GM18951 (cell line): ENCODE measurements around the gene TMEM170B.

Experiments
- POLR2A ChIP-seq: IDR thresholded peaks from 4 replicates; pipeline ENCODE4 v1.6.1; 2011; ENCODE audit warnings: mild to moderate bottlenecking; ENCODE audit not compliant: insufficient read length, insufficient read depth; ENCODE audit errors: extremely low read depth
- in situ Hi-C: fragments of 300-500 bp; cut with MboI; formaldehyde crosslinking; loops from one replicate; pipeline ENCODE4 v1.12.0; 2022; ENCODE audit warnings: low sequenced_read_pairs, mixed read lengths, inconsistent platforms; ENCODE audit not compliant: unreplicated experiment

Gene TMEM170B

GRCh38 chr6:11509471-11509870, 28.1 kb upstream of the TMEM170B start:
- TF ChIP-seq POLR2A: no peak
- in situ Hi-C loops: loop anchor here (10.0 kb wide), 1 partner anchor 65 kb away; no protein-coding TSS in a partner anchor

- TF ChIP-seq POLR2A: no peak
- in situ Hi-C loops: no loop called here
Measured at GRCh38 chr6:11514672-11515071, 22.9 kb upstream of the TMEM170B start.

GRCh38 chr6:11515763-11516162, 21.8 kb upstream of the TMEM170B start:
- TF ChIP-seq POLR2A: no peak
- in situ Hi-C loops: no loop called here

GRCh38 chr6:11522812-11523605, 14.5 kb upstream of the TMEM170B start:
- in situ Hi-C loops: no loop called here
- TF ChIP-seq POLR2A: no peak

- TF ChIP-seq POLR2A: no peak
- in situ Hi-C loops: no loop called here
Measured at GRCh38 chr6:11525468-11526155, 11.9 kb upstream of the TMEM170B start.

- in situ Hi-C loops: no loop called here
- TF ChIP-seq POLR2A: no peak
Measured at GRCh38 chr6:11526156-11526505, 11.4 kb upstream of the TMEM170B start.

GRCh38 chr6:11527274-11527870, 10.2 kb upstream of the TMEM170B start:
- in situ Hi-C loops: no loop called here
- no peak for TF ChIP-seq POLR2A

GRCh38 chr6:11528996-11529395, 8.6 kb upstream of the TMEM170B start:
- TF ChIP-seq POLR2A: no peak
- in situ Hi-C loops: no loop called here

GRCh38 chr6:11532097-11532496, 5.5 kb upstream of the TMEM170B start:
- in situ Hi-C loops: no loop called here
- TF ChIP-seq POLR2A: no peak

GRCh38 chr6:11534561-11534960, 3.0 kb upstream of the TMEM170B start:
- TF ChIP-seq POLR2A: no peak
- in situ Hi-C loops: no loop called here

GRCh38 chr6:11535801-11536230, 1.7 kb upstream of the TMEM170B start:
- TF ChIP-seq POLR2A: no peak
- in situ Hi-C loops: no loop called here

- TF ChIP-seq POLR2A: no peak
- in situ Hi-C loops: no loop called here
Measured at GRCh38 chr6:11536795-11537194, 754 bp upstream of the TMEM170B start.

- in situ Hi-C loops: no loop called here
- TF ChIP-seq POLR2A: no peak
Measured at GRCh38 chr6:11538052-11538818, 686 bp downstream of the TMEM170B start.
